HCT116 (cell line): Measurements from ENCODE around the gene MRPL1. TPM values are rescaled to one million over a fixed set of nuclear protein-coding genes. Genes with fewer than 3 reads are reported as not detected.

ENCODE experiments used
- ATAC-seq: fragments of 200-7000 bp; cut with Tn5 transposase; 2 replicates; pipeline ENCODE4 v1.9.1; 2020; ENCODE audit warnings: mild to moderate bottlenecking, moderate library complexity
- BruUV-seq: library from RNA; stranded (reverse); fragments of 400-500 nt; replicated peaks from 2 replicates; lab custom pipeline; 2021; lab: Mats Ljungman, UMichigan
- CTCF ChIA-PET: fragments of 300-600 bp; sonication (Branson Sonifier 250); formaldehyde crosslinking; loops from one replicate; lab custom pipeline; 2021; ENCODE audit warnings: antibody characterized with exemption; lab: Charles Lee
- POLR2A ChIA-PET: fragments of 300-600, 350-600 bp; sonication (Branson Sonifier 250); formaldehyde crosslinking; loops from one replicate; lab custom pipeline; 2021; ENCODE audit warnings: antibody characterized with exemption; lab: Charles Lee
- RAD21 ChIA-PET, 2 experiments: fragments of 300-600 bp; sonication (Branson Sonifier 250); formaldehyde crosslinking; loops; one replicate each; lab custom pipeline; 2023; ENCODE audit warnings: low total read pairs in 2 of 2; ENCODE audit not compliant: uncharacterized antibody in 2 of 2, unreplicated experiment in 2 of 2, low non-redundant PET in 1 of 2; lab: Charles Lee
- DNase-seq: peaks from one replicate; pipeline ENCODE4 v3.0.0-alpha.2; 2010; ENCODE audit warnings: low read depth, low spot score
- H2AFZ ChIP-seq: fragments of 200-600 bp; shearing (Covaris generic), sonication (generic); 2 replicates; pipeline ENCODE4 v1.6.1; 2017; ENCODE audit warnings: low read depth, mixed run types, mixed read lengths, antibody characterized with exemption, low read length; ENCODE audit not compliant: poor library complexity, severe bottlenecking
- H3K27ac ChIP-seq: 2 replicates; pipeline ENCODE4 v1.5.1; 2012; ENCODE audit warnings: low read depth, low read length
- H3K27me3 ChIP-seq: fragments of 200-600 bp; sonication (generic); 2 replicates; pipeline ENCODE4 v1.6.1; 2016; ENCODE audit warnings: mixed run types, low read length, mixed read lengths; ENCODE audit not compliant: insufficient read depth
- H3K36me3 ChIP-seq, 2 experiments: fragments of 200-500 bp in 1 of 2; fragments of 200-600 bp in 1 of 2; sonication (Bioruptor generic) in 1 of 2; sonication (generic) in 1 of 2; 2 replicates each; pipeline versions ENCODE4 v1.5.1 to v1.6.1; 2014 to 2016; ENCODE audit warnings: low read length in 2 of 2, inconsistent platforms in 1 of 2, mixed read lengths in 1 of 2, mixed run types in 1 of 2; ENCODE audit not compliant: insufficient read depth in 2 of 2, control insufficient read depth in 1 of 2
- H3K4me1 ChIP-seq, 2 experiments: fragments of 200-600 bp in 1 of 2; sonication (generic) in 1 of 2; 2 replicates each; pipeline versions ENCODE4 v1.5.1 to v1.6.1; 2012 to 2017; ENCODE audit warnings: low read length in 2 of 2, inconsistent platforms in 1 of 2, mild to moderate bottlenecking in 1 of 2, mixed read lengths in 1 of 2, mixed run types in 1 of 2, moderate library complexity in 1 of 2; ENCODE audit not compliant: insufficient read depth in 2 of 2, control insufficient read depth in 1 of 2
- H3K4me2 ChIP-seq: fragments of 200-600 bp; sonication (generic); 2 replicates; pipeline ENCODE4 v1.6.1; 2017; ENCODE audit warnings: mixed run types, low read length, mixed read lengths
- H3K4me3 ChIP-seq, 2 experiments: fragments of 200-600 bp in 1 of 2; sonication (generic) in 1 of 2; replicated peaks in 1 of 2; 2 replicates each; pipeline ENCODE4 v1.5.1; 2011 to 2016; ENCODE audit warnings: low read length in 2 of 2, control low read depth in 1 of 2, low read depth in 1 of 2, mild to moderate bottlenecking in 1 of 2, mixed read lengths in 1 of 2, mixed run types in 1 of 2
- H3K79me2 ChIP-seq: fragments of 200-600 bp; sonication (generic); 2 replicates; pipeline ENCODE4 v1.6.1; 2017; ENCODE audit warnings: mild to moderate bottlenecking, mixed run types, low read length, moderate library complexity, mixed read lengths; ENCODE audit not compliant: insufficient read depth
- H3K9ac ChIP-seq: fragments of 200-600 bp; sonication (generic); 2 replicates; pipeline ENCODE4 v1.6.1; 2016; ENCODE audit warnings: low read length, mixed read lengths
- H3K9me2 ChIP-seq: fragments of 200-600 bp; sonication (generic), shearing (Covaris generic); 2 replicates; pipeline ENCODE4 v1.6.1; 2017; ENCODE audit warnings: mixed run types, mild to moderate bottlenecking, moderate library complexity; ENCODE audit not compliant: insufficient read depth
- H3K9me3 ChIP-seq, 2 experiments: fragments of 200-500 bp in 1 of 2; fragments of 200-600 bp in 1 of 2; sonication (Bioruptor generic) in 1 of 2; sonication (generic) in 1 of 2; 2 replicates each; pipeline ENCODE4 v1.6.1; 2014 to 2017; ENCODE audit warnings: low read length in 2 of 2, mixed read lengths in 2 of 2, inconsistent platforms in 1 of 2, low read depth in 1 of 2, mild to moderate bottlenecking in 1 of 2, mixed run types in 1 of 2, moderate library complexity in 1 of 2; ENCODE audit not compliant: control insufficient read depth in 1 of 2, insufficient read depth in 1 of 2
- H4K20me1 ChIP-seq: fragments of 200-600 bp; sonication (generic), shearing (Covaris generic); 2 replicates; pipeline ENCODE4 v1.6.1; 2017; ENCODE audit warnings: mixed run types, mild to moderate bottlenecking, moderate library complexity; ENCODE audit not compliant: insufficient read depth
- ATF3 ChIP-seq: IDR thresholded peaks from 2 replicates; pipeline ENCODE4 v1.6.1; 2012
- CBX3 ChIP-seq: IDR thresholded peaks from 2 replicates; pipeline ENCODE4 v1.6.1; 2012; ENCODE audit warnings: low read depth
- CEBPB ChIP-seq: IDR thresholded peaks from 2 replicates; pipeline ENCODE4 v1.6.1; 2012; ENCODE audit warnings: low read depth
- EGR1 ChIP-seq: IDR thresholded peaks from 2 replicates; pipeline ENCODE4 v1.6.1; 2012; ENCODE audit warnings: low read depth
- ELF1 ChIP-seq: IDR thresholded peaks from 2 replicates; pipeline ENCODE4 v1.6.1; 2012; ENCODE audit warnings: low read depth, borderline replicate concordance
- EZH2 ChIP-seq: fragments of 200-600 bp; sonication (generic); IDR thresholded peaks from 2 replicates; pipeline ENCODE4 v1.6.1; 2017; ENCODE audit warnings: antibody characterized with exemption, mixed run types
- EZH2phosphoT487 ChIP-seq: fragments of 200-600 bp; IDR thresholded peaks from 2 replicates; pipeline ENCODE4 v1.6.1; 2018; ENCODE audit warnings: antibody characterized with exemption, borderline replicate concordance
- FOSL1 ChIP-seq: IDR thresholded peaks from 2 replicates; pipeline ENCODE4 v1.6.1; 2012; ENCODE audit warnings: low read depth
- JUND ChIP-seq: IDR thresholded peaks from 2 replicates; pipeline ENCODE4 v1.6.1; 2012
- MAX ChIP-seq: IDR thresholded peaks from 2 replicates; pipeline ENCODE4 v1.6.1; 2012
- POLR2A ChIP-seq: IDR thresholded peaks from 2 replicates; pipeline ENCODE4 v1.7.0; 2011; ENCODE audit warnings: borderline replicate concordance; ENCODE audit not compliant: insufficient read depth, insufficient read length; ENCODE audit errors: extremely low read depth
- POLR2AphosphoS5 ChIP-seq: IDR thresholded peaks from 2 replicates; pipeline ENCODE4 v1.6.1; 2011; ENCODE audit warnings: mild to moderate bottlenecking, low read depth, low read length, moderate library complexity
- RAD21 ChIP-seq: IDR thresholded peaks from 2 replicates; pipeline ENCODE4 v1.6.1; 2012; ENCODE audit warnings: low read depth, mild to moderate bottlenecking
- REST ChIP-seq: IDR thresholded peaks from 2 replicates; pipeline ENCODE4 v1.6.1; 2012; ENCODE audit warnings: low read depth
- SIN3A ChIP-seq: IDR thresholded peaks from 2 replicates; pipeline ENCODE4 v1.6.1; 2012; ENCODE audit warnings: low read depth
- SP1 ChIP-seq: IDR thresholded peaks from 2 replicates; pipeline ENCODE4 v1.6.1; 2012; ENCODE audit warnings: low read depth
- SRF ChIP-seq: IDR thresholded peaks from 2 replicates; pipeline ENCODE4 v1.6.1; 2012; ENCODE audit warnings: low read depth
- TCF7L2 ChIP-seq: IDR thresholded peaks from 2 replicates; pipeline ENCODE4 v1.7.0; 2011; ENCODE audit warnings: borderline replicate concordance, inconsistent platforms; ENCODE audit not compliant: insufficient read depth, insufficient read length; ENCODE audit errors: extremely low read depth
- YY1 ChIP-seq: IDR thresholded peaks from 2 replicates; pipeline ENCODE4 v1.6.1; 2011; ENCODE audit warnings: low read length, low read depth, moderate library complexity, mild to moderate bottlenecking; ENCODE audit not compliant: insufficient replicate concordance; ENCODE audit errors: extremely low read depth
- ZBTB33 ChIP-seq: IDR thresholded peaks from 2 replicates; pipeline ENCODE4 v1.6.1; 2011; ENCODE audit warnings: mild to moderate bottlenecking, low read length, moderate library complexity; ENCODE audit not compliant: insufficient replicate concordance; ENCODE audit errors: extremely low read depth
- ZFX ChIP-seq: fragments of 450-650 bp; IDR thresholded peaks from 2 replicates; pipeline ENCODE4 v1.6.1; 2017
- ZNF274 ChIP-seq: fragments of 200-500 bp; sonication (Bioruptor generic); IDR thresholded peaks from 2 replicates; pipeline ENCODE4 v1.6.1; 2014; ENCODE audit warnings: mild to moderate bottlenecking, low read depth, low read length, inconsistent platforms
- intact Hi-C: fragments of 100-400 bp; cut with micrococcal nuclease; formaldehyde crosslinking; loops from 2 replicates; pipeline ENCODE4 v1.10.0; 2022
- total RNA-seq: library from RNA; stranded (reverse); gene quantifications from one replicate; pipeline ENCODE4 v1.2.1, GENCODE V29; 2021; ENCODE audit not compliant: unreplicated experiment

Gene MRPL1
- total RNA-seq, 1 experiment from 2014 or later, result 54.9 TPM

- intact Hi-C loops, result loop anchor here (1.0 kb wide), 1 partner anchor 42 kb away; the partner anchor contains the start of gene MRPL1
- Histone ChIP-seq H3K4me2 (peak overlapping the region; percentile 88), H3K27ac (peak overlapping the region; percentile 93), H3K9me3 (no peaks in the 10 kb centered on the region), H3K9me2 (no peaks in the 10 kb centered on the region), H3K27me3 (no peaks in the 10 kb centered on the region), H3K4me3 (peak overlapping the region; percentile 89 to 94), H2AFZ (peak overlapping the region; percentile 58), H3K79me2 (peaks cover 40% of the 10 kb centered on the region), H3K4me1 (peaks cover 12 to 17% of the 10 kb centered on the region in 2 experiments), H3K9ac (peak overlapping the region; percentile 81), H3K36me3 (no peaks in the 10 kb centered on the region), H4K20me1 (no peaks in the 10 kb centered on the region)
- ATAC-seq (peak; percentile 86), DNase-seq (peak; percentile 62)
- ChIA-PET RAD21 (interaction anchor here (0.9 to 1.1 kb wide), 2 partner anchors 42 to 237 kb away, joined by 3 read pairs; partner anchors contain the start of genes FRAS1 (in 1 of the 2) and MRPL1 (in 1 of the 2)), POLR2A (interaction anchor here (1.9 kb wide), 1 partner anchor 42 kb away, joined by 8 read pairs; the partner anchor contains the start of gene MRPL1), CTCF (interaction anchor here (0.7 to 1.0 kb wide), 3 partner anchors 10 to 42 kb away, joined by 3 to 4 read pairs (median 3); partner anchors contain the start of gene MRPL1)
- BruUV-seq, result no TSS peak
- TF ChIP-seq SP1 (peak; percentile 49; the same call in 1 of the 2 replicates), JUND (no peak), CBX3 (0 out of 2 replicates have a peak, but pooled peaks have one; percentile 27), EZH2 (no peak), YY1 (no peak), POLR2AphosphoS5 (peak; percentile 94), FOSL1 (no peak), TCF7L2 (no peak), RAD21 (no peak), ELF1 (no peak), ZFX (peak; percentile 93), SRF (no peak), EGR1 (no peak; the same call in 1 of the 2 replicates), ZBTB33 (no peak), POLR2A (peak; percentile 95), CEBPB (no peak), MAX (peak; percentile 80), REST (no peak), SIN3A (peak; percentile 87), ZNF274 (no peak), EZH2phosphoT487 (no peak), ATF3 (no peak)
Measured at GRCh38 chr4:77819843-77820648, 42.6 kb upstream of the MRPL1 start.
